CD4-positive, alpha-beta T cell (primary cell): ENCODE measurements around the gene TMEM45A. TPM values are rescaled to one million over a fixed set of nuclear protein-coding genes. Genes with fewer than 3 reads are reported as not detected.
"Not testable (repeated sequence)": the region's sequence is repeated elsewhere in the genome, so short reads cannot be mapped to it uniquely, and the experiment has no call there.

Source experiments
- ATAC-seq: fragments of 200-7000 bp; cut with Tn5 transposase; one replicate; pipeline ENCODE4 v1.10.0; 2022; ENCODE audit warnings: mild to moderate bottlenecking; ENCODE audit not compliant: poor library complexity
- CTCF ChIA-PET: fragments of 350-600 bp; sonication (Branson Sonifier 250); formaldehyde crosslinking; loops from one replicate; lab custom pipeline; 2021; ENCODE audit warnings: antibody characterized with exemption, inconsistent platforms; lab: Charles Lee
- POLR2A ChIA-PET: fragments of 350-600 bp; sonication (Branson Sonifier 250); formaldehyde crosslinking; loops from one replicate; lab custom pipeline; 2021; ENCODE audit warnings: antibody characterized with exemption, inconsistent platforms; lab: Charles Lee
- DNase-seq, 14 experiments: peaks; one replicate each; pipeline ENCODE4 v3.0.0-alpha.2; 2013 to 2020; ENCODE audit warnings: mixed read lengths in 2 of 14
- H3K27ac ChIP-seq, 2 donors: one replicate each; pipeline versions ENCODE4 v1.5.1 to v1.7.0; 2013; ENCODE audit warnings: low read length in 2 of 2, low read depth in 1 of 2, mild to moderate bottlenecking in 1 of 2
- H3K27me3 ChIP-seq, 2 experiments: 1 replicate in 1 of 2; 2 replicates in 1 of 2; pipeline versions ENCODE4 v1.6.1 to v1.7.0; 2013; ENCODE audit warnings: low read length in 2 of 2, control low read depth in 1 of 2, mild to moderate bottlenecking in 1 of 2, moderate library complexity in 1 of 2; ENCODE audit not compliant: insufficient read depth in 2 of 2, control insufficient read depth in 1 of 2
- H3K36me3 ChIP-seq: one replicate; pipeline ENCODE4 v1.6.1; 2013; ENCODE audit warnings: low read length, control low read depth; ENCODE audit not compliant: insufficient read depth
- H3K4me1 ChIP-seq: one replicate; pipeline ENCODE4 v1.6.1; 2013; ENCODE audit warnings: low read length, control low read depth; ENCODE audit not compliant: insufficient read depth
- H3K4me3 ChIP-seq: one replicate; pipeline ENCODE4 v1.5.1; 2013; ENCODE audit warnings: mild to moderate bottlenecking, low read length, moderate library complexity
- H3K9me3 ChIP-seq, 2 experiments: 1 replicate in 1 of 2; 2 replicates in 1 of 2; pipeline versions ENCODE4 v1.6.1 to v1.7.0; 2013; ENCODE audit warnings: low read length in 2 of 2, mild to moderate bottlenecking in 2 of 2, control low read depth in 1 of 2, moderate library complexity in 1 of 2; ENCODE audit not compliant: control insufficient read depth in 1 of 2, insufficient read depth in 1 of 2
- H3K27ac Mint-ChIP-seq: one replicate; pipeline ENCODE4 v1.8.0; 2020; ENCODE audit warnings: mixed read lengths
- H3K27me3 Mint-ChIP-seq: one replicate; pipeline ENCODE4 v1.8.0; 2021; ENCODE audit warnings: mixed read lengths
- H3K36me3 Mint-ChIP-seq: one replicate; pipeline ENCODE4 v1.8.0; 2021; ENCODE audit warnings: low read depth, mixed read lengths
- H3K4me1 Mint-ChIP-seq: one replicate; pipeline ENCODE4 v1.8.0; 2021; ENCODE audit warnings: low read depth, mixed read lengths
- H3K4me3 Mint-ChIP-seq: one replicate; pipeline ENCODE4 v1.8.0; 2020; ENCODE audit warnings: mild to moderate bottlenecking, mixed read lengths
- H3K9me3 Mint-ChIP-seq: one replicate; pipeline ENCODE4 v1.8.0; 2020; ENCODE audit warnings: mixed read lengths
- CTCF ChIP-seq: fragments of 200-600 bp; IDR thresholded peaks from one replicate; pipeline ENCODE4 v1.8.0; 2022; ENCODE audit warnings: antibody characterized with exemption, mild to moderate bottlenecking
- intact Hi-C, 2 experiments: fragments of 100-400 bp; cut with DNase I in 1 of 2; cut with micrococcal nuclease in 1 of 2; formaldehyde crosslinking; loops; one replicate each; pipeline versions ENCODE4 v1.15.1 to v1.9.0; 2023 to 2025; cut with DNase I, micrococcal nuclease
- total RNA-seq, 174 experiments: library from RNA in 2 of 174; stranded (reverse) in 2 of 174; gene quantifications; one replicate each; pipeline ENCODE4 v1.2.3 and lab custom pipeline; 2021 to 2026

Gene TMEM45A
- total RNA-seq, 2 experiments from 2014 or later: 0.08 TPM; not detected in 1

GRCh38 chr3:100506355-100506754 is 13.9 kb downstream of the TMEM45A start:
- DNase-seq (no peak), ATAC-seq (no peak)
- peaks cover 60% of the 10 kb centered on the region for H3K27me3 Mint-ChIP-seq
- H3K9me3 Mint-ChIP-seq: no peaks in the 10 kb centered on the region
- no peaks in the 10 kb centered on the region for H3K4me1 Mint-ChIP-seq
- H3K36me3 Mint-ChIP-seq: no peaks in the 10 kb centered on the region
- no peak overlapping the region for H3K4me3 Mint-ChIP-seq
- no peak overlapping the region for H3K4me3 ChIP-seq
- H3K27me3 ChIP-seq: peaks cover 16 to 18% of the 10 kb centered on the region in 2 experiments
- ChIA-PET POLR2A (no interaction called here), CTCF (interaction anchor here (0.6 kb wide), 1 partner anchor 17 kb away, joined by 3 read pairs; no protein-coding TSS in a partner anchor)
- H3K36me3 ChIP-seq: no peaks in the 10 kb centered on the region
- no peak overlapping the region for H3K27ac Mint-ChIP-seq
- no peak overlapping the region for H3K27ac ChIP-seq
- intact Hi-C loops: no loop called here
- TF ChIP-seq CTCF: no peak
- no peaks in the 10 kb centered on the region for H3K9me3 ChIP-seq
- H3K4me1 ChIP-seq: no peaks in the 10 kb centered on the region

DNA sequence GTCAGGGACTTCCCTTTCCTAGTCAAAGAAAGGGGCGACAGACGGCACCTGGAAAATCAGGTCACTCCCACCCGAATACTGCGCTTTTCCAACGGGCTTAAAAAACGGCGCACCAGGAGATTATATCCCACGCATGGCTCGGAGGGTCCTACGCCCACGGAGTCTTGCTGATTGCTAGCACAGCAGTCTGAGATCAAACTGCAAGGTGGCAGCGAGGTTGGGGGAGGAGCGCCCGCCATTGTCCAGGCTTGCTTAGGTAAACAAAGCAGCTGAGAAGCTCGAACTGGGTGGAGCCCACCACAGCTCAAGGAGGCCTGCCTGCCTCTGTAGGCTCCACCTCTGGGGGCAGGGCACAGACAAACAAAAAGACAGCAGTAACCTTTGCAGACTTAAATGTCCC is 17.4 kb downstream of the TMEM45A start:
- POLR2A ChIA-PET, H3K4me3 ChIP-seq, H3K36me3 Mint-ChIP-seq, CTCF ChIA-PET, H3K9me3 Mint-ChIP-seq, H3K27ac Mint-ChIP-seq, H3K36me3 ChIP-seq, H3K4me1 Mint-ChIP-seq, H3K27ac ChIP-seq, ATAC-seq, H3K4me1 ChIP-seq, DNase-seq, H3K4me3 Mint-ChIP-seq, intact Hi-C loops, H3K9me3 ChIP-seq: not testable (repeated sequence)
- peaks cover 40% of the 10 kb centered on the region for H3K27me3 Mint-ChIP-seq
- peaks cover 11 to 16% of the 10 kb centered on the region in 2 experiments for H3K27me3 ChIP-seq

DNA sequence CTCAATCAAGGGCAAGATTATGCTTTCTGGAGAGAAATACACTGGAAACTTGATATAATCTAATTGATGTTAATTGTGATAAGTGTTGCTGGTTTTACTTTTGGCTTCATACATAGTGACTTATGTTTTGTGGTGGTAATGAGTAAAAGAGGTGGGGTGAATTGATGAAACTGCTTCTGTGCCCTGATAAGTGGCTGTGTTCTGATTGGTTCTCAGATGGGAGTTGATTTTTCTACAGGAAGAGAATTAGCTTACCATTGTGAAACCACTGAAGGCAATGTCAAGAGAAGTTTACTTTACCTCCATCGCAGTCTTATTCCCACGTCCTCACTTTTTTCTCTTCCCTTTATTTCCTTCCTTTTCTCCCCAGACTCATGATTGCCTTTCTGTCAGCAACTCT is 23.8 kb downstream of the TMEM45A start:
- Histone ChIP-seq H3K36me3 (no peaks in the 10 kb centered on the region), H3K4me1 (no peaks in the 10 kb centered on the region), H3K9me3 (no peaks in the 10 kb centered on the region), H3K27me3 (no peaks in the 10 kb centered on the region), H3K27ac (no peak overlapping the region), H3K4me3 (no peak overlapping the region)
- no peaks in the 10 kb centered on the region for H3K27me3 Mint-ChIP-seq
- H3K36me3 Mint-ChIP-seq: no peaks in the 10 kb centered on the region
- intact Hi-C loops: no loop called here
- ChIA-PET CTCF (no interaction called here), POLR2A (no interaction called here)
- no peak overlapping the region for H3K4me3 Mint-ChIP-seq
- H3K27ac Mint-ChIP-seq: no peak overlapping the region
- DNase-seq (no peak), ATAC-seq (no peak)
- H3K4me1 Mint-ChIP-seq: no peaks in the 10 kb centered on the region
- no peaks in the 10 kb centered on the region for H3K9me3 Mint-ChIP-seq
- no peak for TF ChIP-seq CTCF

GRCh38 chr3:100516838-100517237 is 24.4 kb downstream of the TMEM45A start:
- H3K27me3 ChIP-seq: no peaks in the 10 kb centered on the region
- no peak overlapping the region for H3K4me3 Mint-ChIP-seq
- no peaks in the 10 kb centered on the region for H3K9me3 Mint-ChIP-seq
- H3K9me3 ChIP-seq: no peaks in the 10 kb centered on the region
- ATAC-seq (no peak), DNase-seq (no peak)
- TF ChIP-seq CTCF: no peak
- no peaks in the 10 kb centered on the region for H3K36me3 ChIP-seq
- CTCF ChIA-PET: no interaction called here
- no peaks in the 10 kb centered on the region for H3K4me1 Mint-ChIP-seq
- POLR2A ChIA-PET: no interaction called here
- H3K27ac Mint-ChIP-seq: no peak overlapping the region
- H3K4me3 ChIP-seq: no peak overlapping the region
- no peak overlapping the region for H3K27ac ChIP-seq
- no peaks in the 10 kb centered on the region for H3K4me1 ChIP-seq
- no peaks in the 10 kb centered on the region for H3K27me3 Mint-ChIP-seq
- no peaks in the 10 kb centered on the region for H3K36me3 Mint-ChIP-seq
- intact Hi-C loops: no loop called here
